ENCODE results near the gene ORC5. TPM values are rescaled to one million over a fixed set of nuclear protein-coding genes. Genes with fewer than 3 reads are reported as not detected.
A peak's percentile ranks its signal among the peaks of the same experiment; 100 is the strongest.

The ORC5 gene
- total RNA-seq, 1 experiment from 2014 or later = 68.0 TPM

DNA sequence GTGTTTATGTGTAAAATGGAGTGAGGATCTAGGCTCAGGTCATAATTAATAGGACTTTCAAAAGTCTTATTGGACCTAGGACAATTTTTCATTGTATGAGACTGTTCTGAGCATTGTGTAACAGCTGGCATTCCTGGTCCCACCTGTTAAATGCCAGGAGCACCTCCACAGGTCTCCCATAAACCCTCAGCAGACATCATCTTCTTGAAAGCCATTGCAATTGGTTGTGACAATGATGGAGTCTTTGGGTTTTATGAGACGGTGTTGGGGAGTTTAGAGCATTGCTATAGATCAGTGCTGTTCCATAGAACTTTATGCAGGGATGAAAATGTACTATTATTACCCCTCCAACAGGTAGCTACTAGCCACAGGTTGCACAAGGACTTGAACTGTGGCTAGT, 108.9 kb downstream of the ORC5 start:
- in situ Hi-C loops (cut with HindIII; ENCODE audit: low pct_unique_long_range_greater_than_20kb, low sequenced_read_pairs) = no loop called here

DNA sequence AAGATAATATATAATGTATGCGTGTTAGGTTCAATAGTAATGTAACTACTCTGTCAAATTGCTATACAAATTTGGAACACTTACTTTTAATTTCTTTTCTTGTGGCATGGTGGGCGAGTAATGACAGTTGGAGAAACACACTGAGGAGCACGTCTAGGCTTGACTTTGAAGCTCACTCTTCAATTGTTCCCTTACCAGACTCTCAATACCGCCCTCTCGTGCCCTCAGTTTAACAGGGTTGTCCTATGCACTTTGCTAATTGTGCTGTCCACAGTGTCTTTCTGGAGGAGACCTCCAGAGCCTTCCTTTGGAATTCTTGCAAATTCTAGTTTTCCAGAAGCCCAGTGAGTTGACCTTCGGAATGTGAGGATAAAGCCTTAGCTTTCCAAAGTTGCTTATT, 111.1 kb downstream of the ORC5 start:
- peak; percentile 85 for DNase-seq (ENCODE audit: low read depth, low spot score)

More for the DNA sequence above, 108.9 kb downstream of the ORC5 start:
- no peak for DNase-seq (ENCODE audit: low read depth, low spot score)

GRCh38 chr7:104093127-104093526, 114.7 kb downstream of the ORC5 start:
- no peak for DNase-seq (ENCODE audit: low read depth, low spot score)
- in situ Hi-C loops (cut with HindIII; ENCODE audit: low pct_unique_long_range_greater_than_20kb, low sequenced_read_pairs) = no loop called here

More for the DNA sequence above, 111.1 kb downstream of the ORC5 start:
- in situ Hi-C loops (cut with HindIII; ENCODE audit: low pct_unique_long_range_greater_than_20kb, low sequenced_read_pairs) = no loop called here

DNA sequence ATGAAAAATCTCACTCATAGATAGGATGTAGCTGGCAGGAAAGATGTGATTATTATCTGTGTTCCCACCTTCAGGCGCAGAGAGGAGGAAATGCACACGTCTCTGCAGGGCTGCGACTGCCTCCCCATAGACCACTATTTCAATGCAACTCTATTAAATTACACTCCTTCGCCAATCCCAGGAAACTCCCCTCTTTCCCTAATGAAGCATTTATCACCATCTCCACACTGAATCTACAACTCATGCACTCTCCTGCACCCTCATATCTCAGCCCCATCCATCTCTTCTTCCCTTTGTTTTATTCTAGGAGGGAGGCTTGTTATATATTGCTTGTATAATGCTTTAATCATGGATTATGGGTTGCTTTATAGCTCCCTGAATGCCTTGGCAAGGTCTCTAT, 116.6 kb downstream of the ORC5 start:
- no peak for DNase-seq (ENCODE audit: low read depth, low spot score)
- in situ Hi-C loops (cut with HindIII; ENCODE audit: low pct_unique_long_range_greater_than_20kb, low sequenced_read_pairs) = no loop called here

GRCh38 chr7:104089612-104090011, 118.2 kb downstream of the ORC5 start:
- in situ Hi-C loops (cut with HindIII; ENCODE audit: low pct_unique_long_range_greater_than_20kb, low sequenced_read_pairs) = no loop called here

DNA sequence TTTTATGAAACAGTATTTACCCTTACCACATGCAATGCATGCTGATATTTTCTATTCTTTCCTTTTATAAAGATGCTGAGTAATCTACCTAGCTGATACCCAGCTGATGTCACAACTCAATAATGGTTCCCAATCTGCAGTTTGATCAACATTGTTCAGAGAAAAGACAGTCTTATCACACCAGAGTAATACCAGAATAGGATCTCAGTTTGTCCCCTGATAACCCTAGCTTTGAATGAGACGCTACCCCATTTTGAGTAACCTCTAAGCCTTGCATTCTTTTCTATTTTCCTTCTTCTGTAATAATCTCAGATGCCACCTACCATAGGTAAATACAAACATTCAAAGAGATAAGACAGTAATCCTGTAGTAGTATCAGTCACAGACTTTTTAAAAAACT, 118.8 kb downstream of the ORC5 start:
- no peak for DNase-seq (ENCODE audit: low read depth, low spot score)
- in situ Hi-C loops (cut with HindIII; ENCODE audit: low pct_unique_long_range_greater_than_20kb, low sequenced_read_pairs) = no loop called here

More at GRCh38 chr7:104089612-104090011, 118.2 kb downstream of the ORC5 start:
- DNase-seq (ENCODE audit: low read depth, low spot score) = peak; percentile 11

Other genes starting within 250 kb of the ORC5 start
- gene RELN, start 218.4 kb downstream of the ORC5 start, total RNA-seq (2014; rRNA removed; shearing (Covaris generic)) = 5.1 and 6.6 TPM in 2 replicates
- 0.16 and 0.26 TPM in 2 replicates for gene LHFPL3, start 120.6 kb upstream of the ORC5 start, total RNA-seq (2014; rRNA removed; shearing (Covaris generic))

Measured in SK-MEL-5 (cell line).